WI38 (cell line): ENCODE data around the gene GDI1.

Source experiments
- H3K4me3 ChIP-seq: 2 replicates; pipeline ENCODE4 v1.5.1; 2011; ENCODE audit warnings: low read depth, mild to moderate bottlenecking, control low read depth, low read length
- CTCF ChIP-seq: IDR thresholded peaks from 2 replicates; pipeline ENCODE4 v1.5.1; 2012; ENCODE audit warnings: low read depth, mild to moderate bottlenecking, control low read depth, low read length

GDI1 gene

DNA sequence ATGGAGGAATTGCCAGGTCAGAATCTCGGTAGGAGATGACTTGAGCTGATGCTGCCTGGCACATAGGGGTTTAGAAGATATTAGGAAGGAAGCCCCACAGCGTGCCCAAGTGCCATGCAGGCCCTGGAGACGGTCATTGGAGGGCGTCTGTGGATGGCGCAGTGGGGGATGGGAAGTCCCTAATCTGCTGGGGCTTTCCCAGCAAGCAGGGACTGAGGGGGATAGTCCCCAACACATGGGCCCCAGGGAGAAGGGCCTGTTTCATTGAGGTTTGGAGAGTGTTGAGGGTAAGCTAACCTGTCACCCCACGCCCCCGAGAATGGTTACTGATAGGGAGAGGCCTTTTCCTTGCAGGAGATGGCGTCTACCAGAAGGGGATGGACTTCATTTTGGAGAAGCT is 17.8 kb upstream of the GDI1 start:
- no peak overlapping the region for H3K4me3 ChIP-seq

DNA sequence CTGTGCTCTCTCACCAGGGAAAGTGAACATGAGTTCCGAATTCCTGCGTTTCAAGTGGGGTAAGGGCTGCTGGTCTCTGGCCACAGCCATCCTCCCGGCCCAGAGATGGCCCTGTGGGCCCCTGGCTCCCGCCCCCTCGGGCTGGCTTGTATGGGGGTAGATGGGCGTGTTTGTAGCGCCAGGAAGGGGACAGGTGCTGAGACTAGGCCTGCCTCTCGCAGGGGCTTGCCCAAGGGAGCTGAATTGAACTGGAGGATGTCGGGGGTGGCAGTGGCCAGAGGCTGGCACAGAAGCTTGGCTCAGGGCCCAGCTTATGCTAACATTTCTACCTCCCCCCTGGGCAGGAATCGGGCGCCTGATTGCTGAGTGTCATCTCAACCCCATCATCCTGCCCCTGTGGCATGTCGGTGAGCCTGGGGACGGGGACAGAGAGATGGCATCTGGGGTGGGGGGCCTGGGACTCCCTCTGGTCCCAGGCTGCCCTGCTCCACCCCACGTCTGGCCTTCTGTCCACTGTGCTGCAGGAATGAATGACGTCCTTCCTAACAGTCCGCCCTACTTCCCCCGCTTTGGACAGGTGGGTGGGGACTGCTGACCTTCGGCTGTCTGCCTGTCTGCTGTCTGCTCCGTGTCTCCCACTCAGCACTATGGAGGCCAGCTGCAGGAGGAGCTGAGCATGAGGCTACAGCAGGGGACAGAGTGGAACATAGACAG is 17.1 kb upstream of the GDI1 start:
- no peak overlapping the region for H3K4me3 ChIP-seq
- TF ChIP-seq CTCF: no peak

More for the DNA sequence above, 17.8 kb upstream of the GDI1 start:
- TF ChIP-seq CTCF: no peak

DNA sequence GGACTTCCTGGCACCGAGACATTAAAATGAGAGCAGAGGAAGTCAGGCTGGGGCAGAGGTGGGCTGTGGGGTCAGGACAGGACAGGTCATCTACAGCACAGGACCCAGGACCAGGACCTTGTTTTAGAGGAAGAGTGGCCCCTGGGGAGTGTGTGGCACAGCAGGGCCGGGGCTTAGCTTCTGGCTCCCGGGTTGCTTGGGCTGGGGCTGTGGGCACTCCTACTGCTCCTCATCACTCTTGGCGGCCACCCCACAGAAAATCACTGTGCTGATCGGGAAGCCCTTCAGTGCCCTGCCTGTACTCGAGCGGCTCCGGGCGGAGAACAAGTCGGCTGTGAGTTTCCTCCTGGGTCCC is 16.6 kb upstream of the GDI1 start:
- no peak overlapping the region for H3K4me3 ChIP-seq
- no peak for TF ChIP-seq CTCF

DNA sequence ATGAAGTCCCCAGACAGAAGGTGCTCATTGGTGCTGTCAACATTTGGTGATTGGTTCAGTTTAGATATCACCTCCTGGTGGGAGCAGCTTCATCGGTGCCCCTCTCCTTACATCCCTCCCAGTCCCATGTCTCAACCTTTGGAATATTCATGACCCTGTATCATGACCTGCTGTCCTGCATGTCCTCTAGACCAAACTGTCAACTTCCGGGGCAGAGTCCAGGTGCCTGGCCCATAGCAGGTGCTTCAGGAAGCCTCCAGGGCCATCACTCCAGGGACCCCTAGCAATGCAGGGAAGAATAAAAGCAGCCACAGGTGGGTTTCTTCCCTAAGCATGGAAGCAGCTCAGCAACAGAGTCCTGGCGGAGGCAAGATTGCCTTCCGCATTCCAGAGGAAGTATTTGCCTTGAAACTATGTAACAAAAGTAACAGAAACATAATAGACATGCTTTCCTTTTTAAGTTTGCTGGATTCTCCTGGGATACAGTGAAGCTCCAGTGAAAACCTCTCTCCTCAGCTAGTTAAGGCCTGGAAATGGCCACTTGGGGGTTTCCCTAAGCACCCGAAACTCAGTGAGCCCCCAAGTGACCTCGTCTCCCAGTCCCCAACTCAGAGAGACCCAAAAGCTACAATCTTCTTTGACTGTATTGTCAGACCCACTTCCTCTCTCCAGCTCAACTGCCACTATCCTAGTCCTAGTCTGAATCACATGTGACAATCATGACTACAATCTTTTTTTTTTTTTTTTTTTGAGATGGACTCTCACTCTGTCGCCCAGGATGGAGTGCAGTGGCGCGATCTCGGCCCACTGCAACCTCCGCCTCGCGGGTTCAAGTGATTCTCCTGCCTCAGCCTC is 9.8 kb upstream of the GDI1 start:
- H3K4me3 ChIP-seq: no peak overlapping the region
- TF ChIP-seq CTCF: no peak

DNA sequence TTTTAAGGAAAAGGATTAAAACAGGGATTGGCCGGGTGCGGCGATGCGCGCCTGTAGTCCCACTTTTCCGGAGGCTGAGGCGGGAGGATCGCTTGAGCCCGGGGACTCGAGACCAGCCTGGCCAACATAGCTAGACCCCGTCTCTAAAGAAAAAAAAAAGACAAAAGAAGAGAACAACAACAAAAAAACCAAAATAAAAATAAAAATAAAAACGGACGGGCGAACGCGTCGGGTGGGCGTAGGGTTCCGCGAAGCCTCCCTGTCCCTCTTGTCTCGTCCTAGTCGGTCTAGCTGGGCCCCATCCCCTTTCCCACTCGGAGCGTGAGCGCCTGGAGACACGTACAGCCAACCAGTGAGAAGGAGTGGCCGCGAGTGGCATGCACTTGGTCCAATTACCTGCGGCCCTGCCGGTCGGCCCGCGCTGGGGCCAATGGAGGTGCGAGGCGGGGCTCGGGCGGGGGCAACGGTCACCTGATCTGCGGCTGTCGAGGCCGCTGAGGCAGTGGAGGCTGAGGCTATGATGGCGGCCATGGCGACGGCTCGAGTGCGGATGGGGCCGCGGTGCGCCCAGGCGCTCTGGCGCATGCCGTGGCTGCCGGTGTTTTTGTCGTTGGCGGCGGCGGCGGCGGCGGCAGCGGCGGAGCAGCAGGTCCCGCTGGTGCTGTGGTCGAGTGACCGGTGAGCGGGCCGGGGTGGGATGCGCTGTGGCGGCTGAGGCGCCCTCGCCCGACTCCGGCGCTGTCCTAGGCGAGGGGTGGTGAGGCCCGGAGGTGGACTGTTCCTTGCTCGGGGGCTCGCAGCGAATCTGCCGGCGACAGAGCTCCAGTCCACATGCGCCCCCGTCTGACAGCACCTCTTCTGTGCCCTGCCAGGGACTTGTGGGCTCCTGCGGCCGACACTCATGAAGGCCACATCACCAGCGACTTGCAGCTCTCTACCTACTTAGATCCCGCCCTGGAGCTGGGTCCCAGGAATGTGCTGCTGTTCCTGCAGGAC is 8.5 kb upstream of the GDI1 start, which contains the start of gene ATP6AP1:
Gene ATP6AP1, plus strand, starts transcription at position 502 of the 996 bp plus-strand sequence. Its CDS starts 16 bp downstream, at position 518.
- peak within 1 kb of the TSS; percentile 65 for H3K4me3 ChIP-seq
- TF ChIP-seq CTCF: no peak

GRCh38 chrX:154429711-154430110 is 7.2 kb upstream of the GDI1 start:
- H3K4me3 ChIP-seq: peak overlapping the region; percentile 65; the same call in 1 of the 2 replicates
- TF ChIP-seq CTCF: no peak
